ENCODE data around the gene TMEM131.
A peak's percentile ranks its signal among the peaks of the same experiment; 100 is the strongest.

TMEM131 gene

GRCh38 chr2:97754690-97755346 is 240.9 kb downstream of the TMEM131 start:
- no peak for DNase-seq

- no peak for DNase-seq
Measured at GRCh38 chr2:97752342-97753334, 243.1 kb downstream of the TMEM131 start.

- DNase-seq: peak; percentile 66
Measured at GRCh38 chr2:97751752-97752151, 244.0 kb downstream of the TMEM131 start.

GRCh38 chr2:97750017-97750416 is 245.7 kb downstream of the TMEM131 start:
- DNase-seq: no peak

- DNase-seq: no peak
Measured at GRCh38 chr2:97749581-97749980, 246.2 kb downstream of the TMEM131 start.

DNA sequence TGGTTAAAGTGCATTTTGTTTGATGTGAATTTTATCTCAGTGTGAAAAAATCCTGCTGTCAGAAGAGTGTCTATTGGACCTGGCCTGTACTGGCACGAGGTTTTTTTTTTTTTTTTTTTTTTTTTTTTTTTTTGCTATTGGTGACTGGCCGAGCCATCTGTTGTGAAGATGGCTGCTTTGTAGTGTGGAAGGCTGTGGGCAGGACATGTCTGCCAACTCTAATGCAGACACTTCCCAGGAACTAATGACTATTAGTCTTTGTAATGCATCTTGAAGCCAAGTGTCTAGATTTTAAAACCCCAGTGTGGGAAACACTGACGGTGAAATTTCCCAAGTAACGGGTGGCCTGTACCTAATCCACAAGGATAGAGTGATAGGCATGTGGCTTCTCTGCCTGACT is 248.0 kb downstream of the TMEM131 start:
- no peak for DNase-seq

- no peak for DNase-seq
Measured at GRCh38 chr2:97747285-97747684, 248.5 kb downstream of the TMEM131 start.

- DNase-seq: peak; percentile 60
Measured at GRCh38 chr2:97745474-97746174, 250.1 kb downstream of the TMEM131 start.

GRCh38 chr2:97743913-97744312 is 251.8 kb downstream of the TMEM131 start:
- DNase-seq: no peak

- DNase-seq: no peak
Measured at GRCh38 chr2:97742381-97742847, 253.3 kb downstream of the TMEM131 start.

GRCh38 chr2:97741686-97742085 is 254.1 kb downstream of the TMEM131 start:
- DNase-seq: no peak

- DNase-seq: no peak
Measured at GRCh38 chr2:97741251-97741650, 254.5 kb downstream of the TMEM131 start.

DNA sequence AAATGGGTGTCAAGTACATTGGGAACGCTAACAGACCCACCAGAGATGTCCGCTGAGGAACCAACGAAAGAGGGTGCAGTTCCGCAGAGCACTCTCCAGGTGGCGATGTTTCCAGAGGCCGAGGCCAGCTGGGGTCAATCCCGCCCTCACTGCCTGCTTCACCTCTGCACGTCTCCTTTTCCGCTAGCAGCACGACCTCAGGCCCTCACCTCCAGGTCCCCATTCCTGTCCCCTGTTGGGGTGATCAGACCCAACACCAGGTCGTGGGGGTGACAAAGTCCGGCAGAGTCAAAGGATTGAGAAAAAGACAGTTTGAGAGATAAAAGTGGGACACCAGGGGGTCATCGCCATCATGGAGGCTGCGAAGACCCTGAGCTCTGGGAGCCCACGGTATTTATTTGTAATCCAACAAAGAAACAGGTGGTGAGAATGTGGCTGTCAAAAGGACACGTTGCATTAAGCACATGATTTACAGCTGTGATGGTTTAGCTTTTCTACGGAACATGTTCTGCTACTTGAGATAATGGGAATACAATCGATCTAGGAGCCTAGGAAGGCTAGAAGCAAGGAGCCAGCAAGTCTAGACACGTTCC is 255.1 kb downstream of the TMEM131 start:
- peak; percentile 94 for DNase-seq

DNA sequence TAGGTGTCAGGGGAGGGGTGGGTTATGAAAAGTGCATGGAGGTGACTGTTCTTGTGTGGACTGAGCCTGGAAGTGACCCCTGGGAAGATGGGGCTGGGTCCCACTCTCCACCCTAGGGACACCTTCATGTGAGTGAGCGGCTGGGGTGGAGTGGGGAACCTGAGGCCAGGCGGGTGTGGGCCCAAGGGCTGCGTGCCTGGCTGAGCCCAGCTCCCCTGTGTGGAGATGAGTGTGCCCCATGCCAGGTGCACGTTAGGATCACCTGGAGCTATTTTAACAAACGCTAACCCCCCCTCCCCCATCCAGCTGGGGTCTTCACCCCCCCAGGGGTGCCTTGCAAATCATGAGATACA is 255.9 kb downstream of the TMEM131 start:
- no peak for DNase-seq

DNA sequence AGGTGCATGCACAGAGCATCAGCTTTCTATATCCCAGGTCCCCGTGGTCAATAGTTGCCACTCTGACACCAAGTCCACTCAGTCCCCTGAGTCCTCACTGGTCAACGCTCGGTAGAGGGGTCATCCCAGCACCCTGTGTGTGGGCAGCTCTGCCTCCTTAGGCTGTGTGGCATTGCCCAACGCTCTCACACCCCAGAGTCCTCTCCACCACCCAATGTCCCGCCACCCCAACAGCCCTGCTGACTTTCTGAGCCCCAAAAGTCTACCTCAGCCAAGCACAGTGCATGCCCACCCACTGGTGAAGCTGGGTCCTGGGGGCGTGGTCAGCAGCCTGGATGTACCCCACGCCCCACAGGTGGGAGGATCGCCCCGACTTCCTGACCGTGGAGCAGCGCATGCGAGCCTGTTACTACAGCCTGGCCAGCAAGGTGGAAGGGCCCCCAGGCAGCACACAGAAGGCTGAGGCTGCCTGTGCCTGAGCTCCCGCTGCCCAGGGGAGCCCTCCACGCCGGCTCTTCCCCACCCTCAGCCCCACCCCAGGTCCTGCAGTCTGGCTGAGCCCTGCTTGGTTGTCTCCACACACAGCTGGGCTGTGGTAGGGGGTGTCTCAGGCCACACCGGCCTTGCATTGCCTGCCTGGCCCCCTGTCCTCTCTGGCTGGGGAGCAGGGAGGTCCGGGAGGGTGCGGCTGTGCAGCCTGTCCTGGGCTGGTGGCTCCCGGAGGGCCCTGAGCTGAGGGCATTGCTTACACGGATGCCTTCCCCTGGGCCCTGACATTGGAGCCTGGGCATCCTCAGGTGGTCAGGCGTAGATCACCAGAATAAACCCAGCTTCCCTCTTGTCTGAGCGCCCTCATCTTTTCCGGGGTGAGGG is 256.5 kb downstream of the TMEM131 start:
- DNase-seq: no peak

GRCh38 chr2:97738179-97739019 is 257.3 kb downstream of the TMEM131 start:
- no peak for DNase-seq

GRCh38 chr2:97737421-97738178 is 258.1 kb downstream of the TMEM131 start:
- DNase-seq: no peak

- DNase-seq: no peak
Measured at GRCh38 chr2:97736608-97737330, 259.0 kb downstream of the TMEM131 start.

- no peak for DNase-seq
Measured at GRCh38 chr2:97736185-97736584, 259.6 kb downstream of the TMEM131 start.

DNA sequence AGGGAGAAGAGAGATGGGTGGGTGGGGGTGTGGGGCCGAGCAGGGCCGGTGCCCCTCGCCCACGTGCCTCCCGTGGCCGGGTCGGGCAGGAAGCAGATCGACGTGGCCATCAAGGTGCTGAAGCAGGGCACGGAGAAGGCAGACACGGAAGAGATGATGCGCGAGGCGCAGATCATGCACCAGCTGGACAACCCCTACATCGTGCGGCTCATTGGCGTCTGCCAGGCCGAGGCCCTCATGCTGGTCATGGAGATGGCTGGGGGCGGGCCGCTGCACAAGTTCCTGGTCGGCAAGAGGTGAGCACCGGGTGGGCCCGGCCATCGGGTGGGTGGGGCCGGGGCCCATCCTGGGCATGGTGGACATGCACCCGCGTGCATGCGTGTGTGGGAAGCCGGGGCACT is 260.6 kb downstream of the TMEM131 start:
- no peak for DNase-seq

Measured in NCI-H187 treated with DMSO at 0.1 percent for 48 hours (cell line).